NCI-H2227 (cell line): ENCODE results near the gene ZNF12.
"Not testable (repeated sequence)": the region's sequence is repeated elsewhere in the genome, so short reads cannot be mapped to it uniquely, and the experiment has no call there.

ENCODE experiments used
- DNase-seq: peaks from one replicate; lab custom pipeline; 2025; ENCODE audit not compliant: unreplicated experiment; lab: John Stamatoyannopoulos, UW

Gene ZNF12

DNA sequence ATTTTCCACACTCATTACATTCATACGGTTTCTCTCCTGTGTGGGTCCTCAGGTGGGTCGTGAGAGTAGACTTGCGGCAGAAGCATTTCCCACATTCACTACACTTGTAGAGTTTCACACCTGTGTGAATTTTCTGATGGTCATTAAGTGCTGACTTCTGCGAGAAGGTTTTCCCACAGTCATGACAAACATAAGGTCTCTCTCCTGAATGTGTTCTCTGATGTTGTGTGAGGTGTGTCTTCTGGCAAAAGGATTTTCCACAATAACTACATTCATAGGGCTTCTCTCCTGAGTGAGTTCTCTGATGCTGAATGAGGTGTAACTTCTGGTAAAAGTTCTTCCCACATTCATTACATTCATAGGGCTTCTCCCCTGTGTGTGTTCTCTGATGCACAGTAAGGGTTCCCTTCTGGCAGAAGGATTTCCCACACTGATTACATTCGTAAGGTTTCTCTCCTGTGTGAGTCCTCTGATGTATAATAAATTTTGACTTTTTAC, 15.1 kb downstream of the ZNF12 start:
- DNase-seq: no peak

DNA sequence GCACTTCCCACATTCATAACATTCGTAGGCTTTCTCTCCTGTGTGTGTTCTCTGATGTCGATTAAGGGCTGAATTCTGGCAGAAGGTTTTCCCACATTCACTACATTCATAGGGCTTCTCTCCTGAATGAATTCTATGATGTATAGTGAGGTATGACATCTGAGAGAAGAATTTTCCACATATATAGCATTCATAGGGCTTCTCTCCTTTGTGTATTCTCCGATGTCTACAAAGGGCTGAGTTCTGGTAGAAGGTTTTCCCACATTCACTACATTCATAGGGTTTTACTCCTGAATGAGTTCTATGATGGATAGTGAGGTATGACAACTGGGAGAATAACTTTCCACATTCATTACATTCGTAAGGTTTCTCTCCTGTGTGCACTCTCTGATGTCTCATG, 15.6 kb downstream of the ZNF12 start:
- DNase-seq: no peak

DNA sequence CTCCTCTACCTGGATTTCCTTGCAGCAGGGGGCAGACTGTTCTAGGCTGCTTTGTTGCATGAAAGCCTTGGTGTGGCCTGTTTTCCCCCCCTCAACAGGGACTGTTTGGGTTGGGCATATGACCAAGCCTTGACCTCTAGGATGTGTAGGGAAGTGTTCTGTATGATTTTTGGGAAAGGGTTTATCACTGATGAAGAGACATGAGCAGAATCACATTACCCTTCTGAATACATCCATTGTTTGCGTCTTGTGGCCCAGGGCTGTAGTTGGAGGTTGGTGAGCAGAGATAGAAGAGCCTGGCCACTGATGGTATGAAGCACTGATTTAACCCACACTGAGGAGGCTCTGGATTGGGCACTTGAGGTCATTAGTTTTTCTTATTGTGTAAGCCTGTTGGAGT, 26.6 kb downstream of the ZNF12 start:
- DNase-seq: no peak

DNA sequence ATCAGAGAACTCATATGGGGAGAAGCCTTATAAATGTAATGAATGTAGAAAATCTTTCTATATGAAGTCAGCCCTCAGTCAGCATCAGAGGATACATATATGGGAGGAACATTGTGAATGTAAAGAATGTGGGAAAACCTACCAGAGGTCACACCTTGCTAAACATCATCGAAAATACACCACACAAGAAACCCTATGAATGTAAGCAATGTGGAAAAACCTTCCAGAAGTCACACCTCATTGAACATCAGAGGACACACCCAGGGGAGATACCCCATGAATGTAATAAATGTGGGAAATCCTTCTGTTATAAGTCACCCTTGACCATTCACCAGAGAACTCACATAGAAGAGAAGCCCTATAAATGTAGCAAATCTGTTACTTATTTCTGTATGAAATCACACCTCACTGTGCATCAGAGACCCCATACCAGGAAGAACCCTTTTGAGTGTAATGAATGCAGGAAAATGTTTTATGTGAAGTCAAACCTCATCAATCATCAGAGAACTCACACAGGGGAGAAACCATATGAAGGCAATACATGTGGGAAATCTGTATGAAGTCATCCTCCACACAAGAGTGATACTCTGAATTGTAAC, 30.8 kb downstream of the ZNF12 start:
- DNase-seq: no peak

DNA sequence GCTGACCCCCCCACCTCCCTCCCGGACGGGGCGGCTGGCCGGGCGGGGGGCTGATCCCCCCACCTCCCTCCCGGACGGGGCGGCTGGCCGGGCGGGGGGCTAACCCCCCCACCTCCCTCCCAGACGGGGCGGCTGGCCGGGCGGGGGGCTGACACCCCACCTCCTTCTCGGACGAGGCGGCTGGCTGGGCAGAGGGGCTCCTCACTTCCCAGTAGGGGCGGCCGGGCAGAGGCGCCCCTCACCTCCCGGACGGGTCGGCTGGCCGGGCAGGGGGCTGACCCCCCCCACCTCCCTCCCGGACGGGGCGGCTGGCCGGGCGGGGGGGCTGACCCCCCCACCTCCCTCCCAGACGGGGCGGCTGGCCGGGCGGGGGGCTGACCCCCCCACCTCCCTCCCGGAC, 35.9 kb downstream of the ZNF12 start:
- DNase-seq: not testable (repeated sequence)

DNA sequence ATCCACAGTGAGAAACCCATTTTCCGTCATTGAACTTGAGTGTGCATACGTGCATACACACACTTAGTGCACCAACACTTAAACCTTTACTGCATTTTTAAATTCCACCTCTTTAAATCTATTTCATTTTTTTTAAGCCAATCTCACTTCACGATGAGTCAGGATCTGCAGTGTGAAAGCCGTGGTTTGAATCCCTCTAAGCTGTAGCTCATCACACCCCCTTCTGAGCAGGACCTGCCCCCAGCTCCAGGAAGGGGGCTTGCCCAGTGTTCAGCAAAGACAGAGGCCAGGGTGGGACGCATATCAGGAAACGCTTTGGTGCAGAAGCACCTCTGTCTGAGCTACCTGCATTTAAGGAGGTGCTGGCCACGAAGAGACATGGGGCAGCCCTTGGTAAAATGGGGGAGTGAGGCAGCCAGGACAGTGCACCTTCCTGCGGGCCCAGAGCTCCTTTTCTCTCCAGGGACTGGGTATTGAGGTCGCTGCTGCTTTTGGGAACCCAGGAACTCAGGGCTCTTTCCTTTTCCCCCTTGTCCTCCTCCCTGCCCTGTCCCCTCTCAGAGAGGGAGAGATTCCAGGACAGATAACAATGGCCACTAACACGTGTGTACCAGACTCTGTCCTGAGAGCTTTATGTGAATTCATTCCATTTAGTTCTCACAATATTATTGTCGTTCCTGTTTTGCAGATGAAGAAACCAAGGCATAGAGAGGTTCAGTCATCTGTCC, 48.0 kb downstream of the ZNF12 start:
- no peak for DNase-seq

DNA sequence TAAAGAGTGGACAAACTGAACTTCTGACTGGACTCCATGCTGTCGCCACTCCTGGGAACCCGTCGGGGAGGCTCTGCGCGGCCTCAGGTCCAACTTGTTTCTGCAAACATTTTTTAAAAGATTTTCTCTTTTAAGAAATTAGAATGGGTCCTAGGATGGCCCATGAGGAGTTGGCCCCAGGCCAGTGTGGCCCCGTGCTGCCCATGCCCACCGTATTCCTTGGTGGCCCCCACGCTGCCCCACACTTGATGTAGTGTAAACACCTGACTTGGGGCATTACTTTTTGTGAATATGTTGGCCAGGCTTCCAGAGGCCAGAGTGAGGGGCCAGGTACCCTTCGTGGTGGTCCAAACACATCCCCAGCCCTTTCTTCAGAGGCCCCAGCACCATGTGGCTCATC, 50.3 kb downstream of the ZNF12 start:
- DNase-seq: no peak

DNA sequence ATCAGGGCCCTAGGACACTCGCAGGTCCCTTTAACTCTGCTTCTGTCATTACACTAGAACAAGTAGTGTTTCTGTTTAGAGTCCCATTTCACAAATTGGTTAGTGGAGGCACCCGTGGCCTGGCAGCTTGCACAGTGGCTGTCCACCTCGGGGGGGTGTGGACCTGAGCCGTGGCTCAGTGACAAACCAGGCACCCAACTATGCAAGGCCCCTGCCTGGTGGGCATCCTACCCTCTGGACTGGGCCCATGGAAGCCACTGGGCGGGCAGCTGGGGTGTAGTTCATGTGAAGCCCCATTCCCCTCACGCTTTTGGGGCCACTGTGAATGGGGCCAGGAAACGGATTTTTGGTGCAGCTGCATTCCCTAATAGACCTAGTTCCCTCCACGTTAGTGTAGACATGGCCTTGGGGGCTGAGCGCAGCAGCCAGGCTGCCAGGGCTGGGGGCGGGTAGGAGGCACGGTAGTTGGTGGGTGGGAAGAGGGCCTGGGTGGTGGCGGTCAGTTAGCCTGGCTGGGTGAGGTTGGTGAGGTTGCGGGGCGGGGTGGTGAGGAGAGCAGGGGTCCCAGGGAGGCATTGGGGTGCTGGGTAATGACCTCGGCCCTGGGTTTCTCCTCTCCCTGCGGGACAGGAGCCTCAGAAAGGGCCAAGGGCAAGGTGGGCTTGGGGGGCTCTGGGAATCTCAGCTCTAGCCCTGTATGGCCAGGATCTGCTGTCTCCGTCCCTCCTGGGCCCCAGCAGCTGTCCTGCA, 50.9 kb downstream of the ZNF12 start:
- DNase-seq: no peak

DNA sequence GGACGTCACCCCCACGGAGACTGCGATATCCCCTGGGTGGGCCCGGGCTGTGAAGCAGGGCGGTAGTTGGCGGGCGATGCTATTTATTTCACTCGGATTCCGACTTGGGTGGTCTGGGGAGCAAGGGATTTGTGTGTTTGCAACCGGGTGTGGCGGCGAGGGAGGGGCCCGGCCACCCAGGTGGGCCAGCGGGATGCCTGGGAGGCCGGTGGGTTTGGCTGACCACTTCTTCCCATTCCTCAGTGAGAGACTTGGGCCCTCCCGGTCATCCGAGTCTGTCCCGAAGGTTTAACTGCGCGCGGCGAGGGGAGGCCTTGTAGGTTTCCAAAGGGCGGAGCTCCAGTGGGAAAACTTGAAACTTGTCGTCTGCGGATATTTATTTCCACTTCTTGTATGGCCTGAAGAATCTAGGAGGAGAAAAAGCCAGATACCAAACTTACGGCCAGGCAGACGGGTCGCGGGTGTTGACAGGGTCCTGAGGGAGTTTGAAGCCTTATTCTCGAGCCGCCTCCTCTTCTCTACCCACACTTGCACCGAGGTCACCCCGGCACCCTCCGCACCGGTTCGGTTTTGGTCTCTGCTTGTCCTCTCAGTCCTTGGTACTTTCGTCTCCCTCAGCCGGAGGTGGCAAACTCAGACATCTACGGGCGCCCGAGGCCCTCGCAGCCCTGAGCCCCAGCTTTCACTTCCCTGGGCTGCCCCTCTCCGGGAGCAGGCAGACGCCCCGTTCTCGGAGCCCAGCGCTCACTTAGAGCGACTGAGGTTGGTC, 51.7 kb downstream of the ZNF12 start:
- DNase-seq: no peak

DNA sequence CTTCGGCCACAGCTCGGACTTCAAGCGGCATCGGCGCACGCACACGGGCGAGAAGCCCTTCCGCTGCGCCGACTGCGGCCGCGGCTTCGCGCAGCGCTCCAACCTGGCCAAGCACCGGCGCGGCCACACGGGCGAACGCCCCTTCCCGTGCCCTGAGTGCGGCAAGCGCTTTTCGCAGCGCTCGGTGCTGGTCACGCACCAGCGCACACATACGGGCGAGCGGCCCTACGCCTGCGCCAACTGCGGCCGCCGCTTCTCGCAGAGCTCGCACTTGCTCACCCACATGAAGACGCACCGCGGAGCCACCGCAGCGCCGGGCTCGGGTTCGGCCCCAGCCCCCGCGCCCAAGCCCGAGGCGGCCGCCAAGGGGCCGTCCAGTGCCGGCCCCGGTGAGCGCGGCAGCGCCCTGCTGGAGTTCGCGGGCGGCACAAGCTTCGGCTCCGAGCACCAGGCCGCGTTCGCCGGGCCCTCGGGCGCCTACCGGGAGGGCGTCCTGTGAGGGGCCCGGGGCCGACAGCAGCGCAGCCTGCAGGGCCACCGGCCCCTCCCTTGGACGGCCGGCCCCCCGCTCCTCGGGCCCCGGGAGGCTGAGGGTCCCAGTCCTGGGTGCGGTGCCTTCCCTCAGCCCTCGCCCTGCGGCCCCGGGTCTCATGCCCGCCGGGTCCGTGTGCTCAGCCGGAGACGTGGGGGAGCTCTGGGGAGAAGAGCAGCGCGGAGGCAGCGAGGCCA, 52.5 kb downstream of the ZNF12 start:
- no peak for DNase-seq

DNA sequence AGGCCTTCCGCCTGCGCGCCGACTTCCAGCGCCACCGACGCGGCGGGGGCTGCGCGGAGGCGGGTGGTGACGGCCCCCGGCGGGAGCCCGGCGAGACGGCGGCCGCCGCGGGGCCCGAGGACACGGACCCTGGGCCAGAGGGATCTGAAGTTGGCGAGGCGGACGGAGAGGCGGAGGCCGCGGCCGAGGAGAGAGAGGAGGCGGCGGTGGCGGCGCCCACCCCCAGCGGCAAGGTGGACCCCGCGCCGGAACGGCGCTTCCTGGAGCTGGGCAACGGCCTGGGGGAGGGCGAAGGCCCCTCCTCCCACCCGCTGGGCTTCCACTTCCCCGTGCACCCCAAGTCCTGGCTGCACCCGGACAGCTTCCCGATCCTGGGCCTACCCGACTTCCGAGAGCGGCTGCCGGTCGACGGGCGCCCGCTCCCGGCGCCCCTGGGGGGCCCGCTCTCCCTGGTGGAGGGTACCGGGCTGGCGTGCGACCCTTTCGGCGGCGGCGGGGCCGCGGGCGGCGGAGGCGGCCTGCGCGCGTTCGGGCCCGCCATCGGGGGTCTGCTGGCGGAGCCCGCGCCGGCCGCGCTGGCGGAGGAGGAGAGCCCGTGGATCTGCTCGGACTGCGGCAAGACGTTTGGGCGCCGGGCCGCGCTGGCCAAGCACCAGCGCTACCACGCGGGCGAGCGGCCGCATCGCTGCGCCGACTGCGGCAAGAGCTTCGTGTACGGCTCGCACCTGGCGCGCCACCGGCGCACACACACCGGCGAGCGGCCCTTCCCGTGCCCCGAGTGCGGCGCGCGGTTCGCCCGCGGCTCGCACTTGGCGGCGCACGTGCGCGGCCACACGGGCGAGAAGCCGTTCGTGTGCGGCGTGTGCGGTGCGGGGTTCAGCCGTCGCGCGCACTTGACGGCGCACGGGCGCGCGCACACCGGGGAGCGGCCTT, 53.4 kb downstream of the ZNF12 start:
- no peak for DNase-seq

DNA sequence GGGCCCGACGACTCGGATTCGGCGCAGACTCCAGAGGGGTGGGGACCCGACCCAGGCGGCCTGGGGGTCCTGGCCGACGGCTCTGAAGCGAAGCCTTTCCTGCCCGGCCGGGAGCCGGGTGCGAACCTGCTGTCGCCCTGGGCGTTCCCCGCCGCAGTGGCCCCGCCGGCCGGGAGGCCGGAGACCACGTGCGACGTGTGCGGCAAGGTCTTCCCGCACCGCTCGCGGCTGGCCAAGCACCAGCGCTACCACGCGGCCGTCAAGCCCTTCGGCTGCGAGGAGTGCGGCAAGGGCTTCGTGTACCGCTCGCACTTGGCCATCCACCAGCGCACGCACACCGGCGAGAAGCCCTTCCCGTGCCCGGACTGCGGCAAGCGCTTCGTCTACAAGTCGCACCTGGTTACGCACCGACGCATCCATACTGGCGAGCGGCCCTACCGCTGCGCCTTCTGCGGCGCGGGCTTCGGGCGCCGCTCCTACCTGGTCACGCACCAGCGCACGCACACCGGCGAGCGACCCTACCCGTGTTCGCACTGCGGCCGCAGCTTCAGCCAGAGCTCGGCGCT, 54.2 kb downstream of the ZNF12 start:
- DNase-seq: no peak

DNA sequence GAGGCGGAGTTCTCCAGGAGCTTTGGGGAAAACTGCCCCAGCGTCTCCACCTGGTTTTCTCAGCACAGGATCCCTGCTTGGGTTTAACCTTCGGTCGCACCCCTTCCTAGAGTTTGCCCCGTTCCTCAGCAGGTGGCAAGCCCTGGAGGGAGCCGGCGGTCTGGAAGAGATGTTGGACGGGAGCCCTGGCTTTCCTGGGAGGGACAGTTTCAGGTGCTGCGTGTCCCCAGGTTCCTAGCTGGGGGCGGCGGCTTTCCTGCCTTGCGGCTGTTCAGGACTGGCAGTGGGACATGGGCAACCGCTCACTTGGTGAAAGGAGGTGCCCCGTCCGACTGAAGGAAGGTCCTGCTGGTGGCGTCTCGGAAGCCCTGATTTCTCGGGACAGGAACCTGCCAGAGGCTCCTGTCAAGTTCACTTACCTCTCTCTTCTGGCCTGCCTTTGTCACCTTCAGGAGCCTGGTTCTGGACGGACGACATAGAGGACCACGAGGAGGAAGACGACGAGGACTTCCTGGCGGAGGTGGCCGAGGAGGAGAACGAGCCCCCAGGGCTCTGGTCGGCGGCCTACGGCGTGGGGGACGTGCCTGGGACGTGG, 54.8 kb downstream of the ZNF12 start:
- DNase-seq: no peak

DNA sequence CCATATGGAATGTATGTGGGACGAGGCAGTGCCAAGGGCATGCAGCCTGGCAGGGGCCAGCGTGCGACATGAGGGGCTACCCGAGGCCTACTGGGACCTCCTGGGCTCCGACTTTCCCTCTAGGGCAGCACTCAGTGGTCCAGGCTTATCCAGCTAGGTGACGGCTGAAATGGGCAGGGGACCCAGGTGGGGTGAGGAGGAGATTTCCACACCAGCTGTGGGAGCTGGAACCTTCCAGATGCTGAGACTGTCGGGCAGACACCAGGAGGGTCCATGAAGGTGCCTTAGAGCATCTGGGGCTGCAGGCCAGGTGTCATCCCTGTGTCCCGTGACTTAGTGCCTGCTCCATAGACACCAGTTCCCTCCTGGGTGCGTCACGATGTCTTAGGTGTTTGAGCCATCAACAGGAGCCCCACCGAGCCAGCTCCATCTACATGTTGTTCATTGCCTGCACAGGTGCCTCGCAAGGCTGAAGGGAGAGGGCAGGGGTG, 56.2 kb downstream of the ZNF12 start:
- no peak for DNase-seq

DNA sequence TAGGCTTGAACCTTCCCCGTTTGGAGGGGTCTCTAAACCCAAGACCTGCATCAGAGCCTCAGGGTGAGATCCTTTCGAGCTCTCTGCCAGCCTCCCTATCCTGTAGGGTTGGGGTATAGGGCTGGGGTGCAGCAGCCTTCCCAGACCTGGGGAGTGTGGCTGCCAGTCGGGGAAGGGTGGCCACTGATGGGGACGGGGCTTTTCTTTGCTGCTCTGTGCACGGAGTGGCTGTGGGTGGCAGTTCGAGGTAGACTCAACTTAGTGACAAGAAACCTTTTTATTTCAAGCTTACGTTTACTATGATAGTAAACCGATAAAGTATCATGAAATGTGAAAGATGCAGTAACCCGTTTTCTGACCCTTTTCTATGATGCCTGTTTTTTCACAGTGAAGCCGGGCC, 56.7 kb downstream of the ZNF12 start:
- DNase-seq: no peak

DNA sequence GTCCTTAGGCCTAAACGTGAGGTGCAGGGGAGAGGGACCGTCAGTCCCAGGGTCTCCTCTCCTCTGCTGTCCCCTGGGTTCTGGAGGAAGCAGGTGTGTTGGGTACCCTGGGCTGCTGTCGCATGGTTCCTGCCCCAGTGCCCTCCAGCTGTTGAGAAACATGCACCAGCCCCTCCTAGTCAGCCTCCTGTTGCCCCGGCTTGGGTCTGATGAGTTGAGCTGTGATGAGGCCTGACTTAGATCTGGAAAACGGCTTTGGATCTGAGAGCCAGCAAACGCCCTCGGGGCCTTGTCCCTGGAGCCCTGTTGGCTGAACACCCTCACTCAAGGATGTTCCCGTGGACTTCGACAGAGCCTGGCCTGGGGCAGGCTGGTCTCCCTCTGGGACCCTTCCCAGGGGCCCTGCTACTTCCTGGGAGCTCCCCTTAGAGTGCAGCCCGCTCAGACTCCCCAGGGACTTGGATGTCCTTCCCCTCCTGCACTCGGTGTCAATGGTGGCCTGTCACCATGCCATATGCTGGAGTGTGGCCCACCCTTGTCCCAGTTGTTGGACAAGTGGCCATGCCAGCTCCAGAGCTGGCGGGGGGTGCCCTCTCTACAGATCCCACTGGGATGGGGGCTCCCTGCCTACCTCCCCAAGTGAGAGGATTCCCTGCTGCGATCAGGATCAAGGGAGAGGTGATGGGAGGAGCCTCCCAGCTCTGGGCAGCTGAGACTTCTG, 57.3 kb downstream of the ZNF12 start:
- DNase-seq: no peak

DNA sequence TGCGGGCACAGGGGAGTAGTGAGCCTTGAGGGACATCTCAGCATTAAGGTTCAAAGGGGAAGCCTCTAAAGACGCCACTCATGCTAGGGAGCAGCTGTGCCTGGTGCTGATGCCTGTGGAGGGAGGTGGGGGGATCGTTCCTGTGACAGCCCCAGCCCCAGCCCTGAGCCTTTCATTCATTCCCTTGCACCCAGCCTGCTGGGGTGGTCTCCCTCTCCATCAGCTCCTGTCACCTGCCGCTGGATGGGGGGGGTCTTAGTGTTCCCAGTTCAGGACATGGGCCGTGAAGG, 58.0 kb downstream of the ZNF12 start:
- no peak for DNase-seq

DNA sequence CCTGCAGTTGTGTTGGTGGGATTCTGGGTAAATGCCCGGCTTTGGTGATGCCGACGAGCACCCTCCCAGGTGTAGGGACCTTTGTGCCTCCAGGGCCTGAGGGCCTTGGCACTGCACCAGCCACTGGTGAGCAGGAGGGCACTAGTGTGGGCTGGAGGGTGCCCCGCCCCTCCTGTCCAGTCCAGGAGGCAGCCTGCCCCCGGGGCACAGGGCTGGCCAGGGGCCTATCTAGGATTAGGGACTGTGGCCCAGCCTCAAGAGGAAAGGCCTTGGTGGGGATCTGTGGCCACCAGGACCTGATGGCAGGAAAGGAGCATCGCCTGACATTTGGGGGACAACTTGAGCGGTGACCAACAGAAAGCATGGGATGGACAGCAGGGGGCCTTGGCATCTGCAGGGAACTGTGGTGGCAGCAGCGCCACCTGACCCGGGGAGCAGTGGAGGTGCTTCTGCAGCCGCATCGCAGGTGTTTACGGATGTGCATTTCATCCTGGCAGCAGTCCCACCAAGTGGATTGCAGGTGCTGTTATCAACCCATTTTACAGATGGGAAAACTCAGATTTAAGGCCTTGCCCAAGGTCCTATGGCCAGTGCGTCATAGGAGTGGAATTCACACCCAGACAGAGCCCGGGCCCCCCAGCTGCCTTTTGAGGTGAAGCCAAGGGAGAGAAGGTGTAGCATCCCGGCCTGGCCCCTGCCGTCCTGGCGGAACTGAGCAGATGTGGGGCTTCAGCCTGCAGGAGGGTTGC, 58.5 kb downstream of the ZNF12 start:
- DNase-seq: no peak
